ENCODE results near the gene TESK2. TPM values are rescaled to one million over a fixed set of nuclear protein-coding genes. Genes with fewer than 3 reads are reported as not detected.

The TESK2 gene
- polyA plus RNA-seq, 1 donor (not counting 4 experiments of a cell fraction or from before 2014, with no cell fraction given): 2.0 TPM

DNA sequence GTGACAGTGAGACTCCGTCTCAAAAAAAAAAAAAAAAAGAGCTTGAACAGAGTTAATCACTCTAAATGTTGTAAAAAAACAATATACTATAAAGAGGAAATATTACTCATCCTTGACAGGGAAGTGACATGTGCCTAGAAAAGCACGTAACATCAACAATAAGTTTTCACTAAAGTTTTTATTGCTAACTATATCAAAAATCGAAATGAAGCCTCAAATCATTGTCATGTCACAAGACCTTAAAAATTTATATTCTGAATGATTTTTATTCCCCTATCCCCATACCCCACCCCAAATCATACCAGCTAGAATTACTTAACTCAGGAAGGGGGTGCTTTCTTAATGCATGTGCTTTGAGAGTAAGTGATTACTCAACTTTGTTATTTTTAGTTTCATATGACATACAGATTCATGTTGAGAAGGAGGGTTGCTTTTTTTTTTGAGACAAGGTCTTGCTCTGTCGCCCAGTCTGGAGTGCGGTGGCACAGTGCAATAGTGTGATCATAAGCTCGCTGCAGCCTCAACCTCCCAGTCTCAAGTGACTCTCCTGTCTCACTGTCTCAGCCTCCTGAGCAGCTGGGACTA, 97.2 kb downstream of the TESK2 start:
- H3K9me3 ChIP-seq (ENCODE audit: control insufficient read depth, low read depth, low read length): no peaks in the 10 kb centered on the region
- DNase-seq (ENCODE audit: low read depth, low spot score): no peak
- no peak overlapping the region for H3K9ac ChIP-seq (ENCODE audit: control insufficient read depth, extremely low read depth, insufficient read depth, low read length)
- H3K27ac ChIP-seq (ENCODE audit: control insufficient read depth, insufficient read depth, low read length): no peak overlapping the region
- no peak for FAIRE-seq
- no peaks in the 10 kb centered on the region for H3K27me3 ChIP-seq (ENCODE audit: control insufficient read depth, extremely low read depth, insufficient read depth, low read length)
- H3K36me3 ChIP-seq (ENCODE audit: control insufficient read depth in 2 of 2, extremely low read depth in 1 of 2, insufficient read depth in 2 of 2, low read length in 2 of 2): no peaks in the 10 kb centered on the region
- no peak overlapping the region for H3K4me3 ChIP-seq (ENCODE audit: control insufficient read depth in 2 of 3, extremely low read depth in 1 of 3, insufficient read depth in 2 of 3, low read depth in 1 of 3, low read length in 3 of 3)
- no peaks in the 10 kb centered on the region for H3K79me2 ChIP-seq (ENCODE audit: control insufficient read depth, insufficient read depth, low read length)
- H3K9me1 ChIP-seq (ENCODE audit: control insufficient read depth, extremely low read depth, insufficient read depth, low read length): no peaks in the 10 kb centered on the region
- no peaks in the 10 kb centered on the region for H4K20me1 ChIP-seq (ENCODE audit: control insufficient read depth, extremely low read depth, insufficient read depth, low read length)
- dilution Hi-C loops (cut with MboI; ENCODE audit: extremely low pct_ligation_motif_present, low sequenced_read_pairs): no loop called here
- H3K4me1 ChIP-seq (ENCODE audit: control insufficient read depth, extremely low read depth, insufficient read depth, low read length): no peaks in the 10 kb centered on the region
- H2AFZ ChIP-seq (ENCODE audit: control insufficient read depth, low read length): no peak overlapping the region
- TF ChIP-seq, protein P1, sequence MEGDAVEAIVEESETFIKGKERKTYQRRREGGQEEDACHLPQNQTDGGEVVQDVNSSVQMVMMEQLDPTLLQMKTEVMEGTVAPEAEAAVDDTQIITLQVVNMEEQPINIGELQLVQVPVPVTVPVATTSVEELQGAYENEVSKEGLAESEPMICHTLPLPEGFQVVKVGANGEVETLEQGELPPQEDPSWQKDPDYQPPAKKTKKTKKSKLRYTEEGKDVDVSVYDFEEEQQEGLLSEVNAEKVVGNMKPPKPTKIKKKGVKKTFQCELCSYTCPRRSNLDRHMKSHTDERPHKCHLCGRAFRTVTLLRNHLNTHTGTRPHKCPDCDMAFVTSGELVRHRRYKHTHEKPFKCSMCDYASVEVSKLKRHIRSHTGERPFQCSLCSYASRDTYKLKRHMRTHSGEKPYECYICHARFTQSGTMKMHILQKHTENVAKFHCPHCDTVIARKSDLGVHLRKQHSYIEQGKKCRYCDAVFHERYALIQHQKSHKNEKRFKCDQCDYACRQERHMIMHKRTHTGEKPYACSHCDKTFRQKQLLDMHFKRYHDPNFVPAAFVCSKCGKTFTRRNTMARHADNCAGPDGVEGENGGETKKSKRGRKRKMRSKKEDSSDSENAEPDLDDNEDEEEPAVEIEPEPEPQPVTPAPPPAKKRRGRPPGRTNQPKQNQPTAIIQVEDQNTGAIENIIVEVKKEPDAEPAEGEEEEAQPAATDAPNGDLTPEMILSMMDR (optimal IDR thresholded peaks at IDR 0.05 in 1 of 3, IDR thresholded peaks at IDR 0.05 in 1 of 3, conservative IDR thresholded peaks at IDR 0.05 in 1 of 3; ENCODE audit: extremely low read depth in 1 of 3, insufficient read depth in 2 of 3, low read length in 3 of 3): no peak
- TF ChIP-seq EZH2 (IDR thresholded peaks at IDR 0.05; ENCODE audit: low read length): no peak
- no peak overlapping the region for H3K4me2 ChIP-seq (ENCODE audit: control insufficient read depth, extremely low read depth, insufficient read depth, low read depth, low read length)

DNA sequence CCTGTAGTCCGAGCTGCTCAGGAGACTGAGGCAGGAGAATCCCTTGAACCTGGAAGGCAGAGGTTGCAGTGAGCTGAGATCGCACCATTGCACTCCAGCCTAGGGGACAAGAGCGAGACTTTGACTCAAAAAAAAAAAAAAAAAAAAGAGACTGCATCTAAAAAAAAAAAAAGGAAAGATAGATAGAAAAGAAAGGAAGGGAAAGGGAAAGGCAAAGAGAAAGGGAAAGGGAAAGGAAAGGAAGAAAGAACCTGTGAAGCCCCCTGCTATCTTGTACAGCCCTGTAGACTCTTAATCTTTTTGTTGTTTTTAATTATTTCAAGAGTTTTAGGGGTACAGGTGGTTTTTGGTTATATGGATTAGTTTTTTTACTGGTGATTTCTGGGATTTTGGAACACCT, 104.7 kb downstream of the TESK2 start:
- dilution Hi-C loops (cut with MboI; ENCODE audit: extremely low pct_ligation_motif_present, low sequenced_read_pairs): no loop called here

More for the DNA sequence above, 104.7 kb downstream of the TESK2 start:
- no peaks in the 10 kb centered on the region for H4K20me1 ChIP-seq (ENCODE audit: control insufficient read depth, extremely low read depth, insufficient read depth, low read length)
- no peak overlapping the region for H2AFZ ChIP-seq (ENCODE audit: control insufficient read depth, low read length)
- no peaks in the 10 kb centered on the region for H3K79me2 ChIP-seq (ENCODE audit: control insufficient read depth, insufficient read depth, low read length)
- no peaks in the 10 kb centered on the region for H3K36me3 ChIP-seq (ENCODE audit: control insufficient read depth in 2 of 2, extremely low read depth in 1 of 2, insufficient read depth in 2 of 2, low read length in 2 of 2)
- DNase-seq (ENCODE audit: low read depth, low spot score): no peak
- no peak overlapping the region for H3K4me2 ChIP-seq (ENCODE audit: control insufficient read depth, extremely low read depth, insufficient read depth, low read depth, low read length)
- no peak for TF ChIP-seq EZH2 (IDR thresholded peaks at IDR 0.05; ENCODE audit: low read length)
- TF ChIP-seq, protein P1 (optimal IDR thresholded peaks at IDR 0.05 in 1 of 3, IDR thresholded peaks at IDR 0.05 in 1 of 3, conservative IDR thresholded peaks at IDR 0.05 in 1 of 3; ENCODE audit: extremely low read depth in 1 of 3, insufficient read depth in 2 of 3, low read length in 3 of 3): no peak
- no peak overlapping the region for H3K4me3 ChIP-seq (ENCODE audit: control insufficient read depth in 2 of 3, extremely low read depth in 1 of 3, insufficient read depth in 2 of 3, low read depth in 1 of 3, low read length in 3 of 3)
- no peak for FAIRE-seq
- H3K4me1 ChIP-seq (ENCODE audit: control insufficient read depth, extremely low read depth, insufficient read depth, low read length): peaks cover 4% of the 10 kb centered on the region
- no peaks in the 10 kb centered on the region for H3K9me1 ChIP-seq (ENCODE audit: control insufficient read depth, extremely low read depth, insufficient read depth, low read length)
- H3K9ac ChIP-seq (ENCODE audit: control insufficient read depth, extremely low read depth, insufficient read depth, low read length): no peak overlapping the region
- H3K9me3 ChIP-seq (ENCODE audit: control insufficient read depth, low read depth, low read length): no peaks in the 10 kb centered on the region
- no peak overlapping the region for H3K27ac ChIP-seq (ENCODE audit: control insufficient read depth, insufficient read depth, low read length)
- no peaks in the 10 kb centered on the region for H3K27me3 ChIP-seq (ENCODE audit: control insufficient read depth, extremely low read depth, insufficient read depth, low read length)

Data from keratinocyte (primary cell).